IPS-20b (cell line): ENCODE results near the gene DGUOK.
A peak's percentile ranks its signal among the peaks of the same experiment; 100 is the strongest.

Experiments used
- H3K27ac ChIP-seq: one replicate; pipeline ENCODE4 v1.5.1; 2013; ENCODE audit warnings: low read length
- H3K27me3 ChIP-seq: 2 replicates; pipeline ENCODE4 v1.6.1; 2013; ENCODE audit warnings: mild to moderate bottlenecking, low read length, inconsistent platforms; ENCODE audit not compliant: insufficient read depth
- H3K36me3 ChIP-seq: 2 replicates; pipeline ENCODE4 v1.6.1; 2013; ENCODE audit warnings: low read depth, mild to moderate bottlenecking, inconsistent platforms, low read length, moderate library complexity; ENCODE audit not compliant: insufficient read depth
- H3K4me1 ChIP-seq: 2 replicates; pipeline ENCODE4 v1.6.1; 2013; ENCODE audit warnings: mild to moderate bottlenecking, control low read depth, inconsistent platforms, low read length, moderate library complexity; ENCODE audit not compliant: insufficient read depth
- H3K4me3 ChIP-seq: 2 replicates; pipeline ENCODE4 v1.5.1; 2013; ENCODE audit warnings: mild to moderate bottlenecking, low read length, inconsistent platforms
- H3K9ac ChIP-seq: 2 replicates; pipeline ENCODE4 v1.6.1; 2013; ENCODE audit warnings: low read depth, mild to moderate bottlenecking, inconsistent platforms, low read length, moderate library complexity
- H3K9me3 ChIP-seq: 2 replicates; pipeline ENCODE4 v1.6.1; 2013; ENCODE audit warnings: mild to moderate bottlenecking, low read depth, low read length, inconsistent platforms; ENCODE audit not compliant: insufficient read depth

Gene DGUOK

GRCh38 chr2:74004212-74005182 lies 77.8 kb downstream of the DGUOK start:
- peak overlapping the region; percentile 48 for H3K4me3 ChIP-seq
- H3K27me3 ChIP-seq = peaks cover 15% of the 10 kb centered on the region
- H3K4me1 ChIP-seq = peaks cover 43% of the 10 kb centered on the region
- H3K9me3 ChIP-seq = no peaks in the 10 kb centered on the region
- no peak overlapping the region for H3K27ac ChIP-seq
- H3K36me3 ChIP-seq = peaks cover 13% of the 10 kb centered on the region; the same call in 1 of the 2 replicates
- peak overlapping the region; percentile 37; the same call in 1 of the 2 replicates for H3K9ac ChIP-seq

- H3K9me3 ChIP-seq = no peaks in the 10 kb centered on the region
- H3K36me3 ChIP-seq = peaks cover 19% of the 10 kb centered on the region
- no peak overlapping the region for H3K27ac ChIP-seq
- H3K9ac ChIP-seq = no peak overlapping the region
- H3K4me1 ChIP-seq = peaks cover 38% of the 10 kb centered on the region
- no peak overlapping the region for H3K4me3 ChIP-seq
- H3K27me3 ChIP-seq = peaks cover 13% of the 10 kb centered on the region
Observed at GRCh38 chr2:74005786-74006185, 79.1 kb downstream of the DGUOK start.

- Histone ChIP-seq H3K4me3 (peak overlapping the region; percentile 23; the same call in 1 of the 2 replicates), H3K9ac (peak overlapping the region; percentile 39; the same call in 1 of the 2 replicates), H3K4me1 (peaks cover 36% of the 10 kb centered on the region), H3K36me3 (peaks cover 19% of the 10 kb centered on the region), H3K9me3 (no peaks in the 10 kb centered on the region), H3K27me3 (peaks cover 6% of the 10 kb centered on the region; the same call in 1 of the 2 replicates), H3K27ac (no peak overlapping the region)
Observed at GRCh38 chr2:74006459-74006858, 79.8 kb downstream of the DGUOK start.

GRCh38 chr2:74007121-74007520 lies 80.4 kb downstream of the DGUOK start:
- Histone ChIP-seq H3K9ac (no peak overlapping the region), H3K4me1 (peaks cover 30% of the 10 kb centered on the region), H3K27me3 (no peaks in the 10 kb centered on the region), H3K36me3 (peaks cover 19% of the 10 kb centered on the region), H3K27ac (no peak overlapping the region), H3K9me3 (no peaks in the 10 kb centered on the region), H3K4me3 (no peak overlapping the region)

- no peak overlapping the region for H3K9ac ChIP-seq
- H3K27me3 ChIP-seq = no peaks in the 10 kb centered on the region
- H3K9me3 ChIP-seq = no peaks in the 10 kb centered on the region
- H3K4me3 ChIP-seq = no peak overlapping the region
- H3K36me3 ChIP-seq = peaks cover 19% of the 10 kb centered on the region
- H3K27ac ChIP-seq = no peak overlapping the region
- H3K4me1 ChIP-seq = peaks cover 30% of the 10 kb centered on the region
Observed at GRCh38 chr2:74007711-74008110, 81.0 kb downstream of the DGUOK start.
